ENCODE results near the gene PRADC1.
"Not testable (repeated sequence)": the region's sequence is repeated elsewhere in the genome, so short reads cannot be mapped to it uniquely, and the experiment has no call there.

PRADC1 gene

GRCh38 chr2:73233154-73233931 lies at the start of gene PRADC1:
TSS of gene PRADC1 (minus strand) at chr2:73233239. CDS start at chr2:73233160, 79 bp downstream.
- DNase-seq (ENCODE audit: low read depth): peak; percentile 88

GRCh38 chr2:73281244-73281643 lies 48.2 kb upstream of the PRADC1 start:
- no peak for DNase-seq (ENCODE audit: low read depth)

GRCh38 chr2:73279852-73280251 lies 46.8 kb upstream of the PRADC1 start:
- DNase-seq (ENCODE audit: low read depth): no peak

GRCh38 chr2:73272270-73272669 lies 39.2 kb upstream of the PRADC1 start:
- no peak for DNase-seq (ENCODE audit: low read depth)

- no peak for DNase-seq (ENCODE audit: low read depth)
Observed at GRCh38 chr2:73269686-73270465, 36.8 kb upstream of the PRADC1 start.

GRCh38 chr2:73268830-73269685 lies 36.0 kb upstream of the PRADC1 start:
- peak; percentile 76 for DNase-seq (ENCODE audit: low read depth)

GRCh38 chr2:73268366-73268829 lies 35.4 kb upstream of the PRADC1 start:
- DNase-seq (ENCODE audit: low read depth): no peak

- DNase-seq (ENCODE audit: low read depth): no peak
Observed at GRCh38 chr2:73267008-73267407, 34.0 kb upstream of the PRADC1 start.

GRCh38 chr2:73266061-73266901 lies 33.2 kb upstream of the PRADC1 start:
- no peak for DNase-seq (ENCODE audit: low read depth)

- no peak for DNase-seq (ENCODE audit: low read depth)
Observed at GRCh38 chr2:73265298-73266060, 32.4 kb upstream of the PRADC1 start.

- no peak for DNase-seq (ENCODE audit: low read depth)
Observed at GRCh38 chr2:73264783-73265182, 31.7 kb upstream of the PRADC1 start.

GRCh38 chr2:73264332-73264606 lies 31.2 kb upstream of the PRADC1 start:
- DNase-seq (ENCODE audit: low read depth): no peak

GRCh38 chr2:73263540-73264331 lies 30.7 kb upstream of the PRADC1 start:
- no peak for DNase-seq (ENCODE audit: low read depth)

GRCh38 chr2:73262691-73263429 lies 29.8 kb upstream of the PRADC1 start:
- not testable (repeated sequence) for DNase-seq (ENCODE audit: low read depth)

GRCh38 chr2:73262108-73262651 lies 29.1 kb upstream of the PRADC1 start:
- no peak for DNase-seq (ENCODE audit: low read depth)

- no peak for DNase-seq (ENCODE audit: low read depth)
Observed at GRCh38 chr2:73260338-73260984, 27.4 kb upstream of the PRADC1 start.

- DNase-seq (ENCODE audit: low read depth): no peak
Observed at GRCh38 chr2:73259704-73260337, 26.8 kb upstream of the PRADC1 start.

- no peak for DNase-seq (ENCODE audit: low read depth)
Observed at GRCh38 chr2:73259276-73259675, 26.2 kb upstream of the PRADC1 start.
